Cardiac muscle cell (in vitro differentiated cells and primary cell): ENCODE measurements around the gene TAF5L. TPM values are rescaled to one million over a fixed set of nuclear protein-coding genes. Genes with fewer than 3 reads are reported as not detected.
A peak's percentile ranks its signal among the peaks of the same experiment; 100 is the strongest.

ENCODE experiments used
- DNase-seq, 2 donors: peaks; one replicate each; pipeline versions ENCODE4 v3.0.0 to v3.0.0-alpha.2; 2010 to 2017; ENCODE audit warnings: low read depth in 1 of 2, low spot score in 1 of 2
- H3K27ac ChIP-seq: fragments of 200-600 bp; sonication (generic); 2 replicates; pipeline ENCODE4 v1.5.1; 2016
- H3K27me3 ChIP-seq: fragments of 200-600 bp; sonication (generic); 2 replicates; pipeline ENCODE4 v1.6.0; 2016; ENCODE audit warnings: control low read depth
- H3K36me3 ChIP-seq: fragments of 200-600 bp; sonication (generic); 2 replicates; pipeline ENCODE4 v1.5.1; 2016; ENCODE audit warnings: control low read depth
- H3K4me1 ChIP-seq: fragments of 200-600 bp; sonication (generic); 2 replicates; pipeline ENCODE4 v1.8.1; 2017; ENCODE audit warnings: low read depth, mild to moderate bottlenecking, mixed run types
- H3K4me3 ChIP-seq: fragments of 200-600 bp; sonication (generic); 2 replicates; pipeline ENCODE4 v1.5.1; 2016; ENCODE audit warnings: mild to moderate bottlenecking
- H3K9me3 ChIP-seq: fragments of 200-600 bp; sonication (generic); 2 replicates; pipeline ENCODE4 v1.5.1; 2017; ENCODE audit warnings: low read depth, mild to moderate bottlenecking, control low read depth
- CTCF ChIP-seq: IDR thresholded peaks from 2 replicates; pipeline ENCODE4 v1.5.1; 2012; ENCODE audit warnings: low read depth, mild to moderate bottlenecking, low read length
- polyA plus RNA-seq: library from polyadenylated mRNA; unstranded; fragments of >200 nt; fragmentation: Nextera tagmentation; extraction: Ambion mirVana; gene quantifications from 2 replicates; pipeline ENCODE4 v1.2.1, GENCODE V29; 2016
- total RNA-seq: library from RNA; depleted of rRNA; stranded (reverse); fragments of >200 nt; gene quantifications from 2 replicates; pipeline ENCODE4 v1.2.3, GENCODE V29; 2016

TAF5L gene
- total and polyA plus RNA-seq, 2 experiments from 2014 or later = 2.5 to 9.6 TPM

GRCh38 chr1:229558460-229559335, 67.2 kb downstream of the TAF5L start, which contains the start of gene ABCB10:
Gene ABCB10 (minus strand): TSS chr1:229558707. CDS start chr1:229558652, 55 bp downstream.
- H3K9me3 ChIP-seq = no peaks in the 10 kb centered on the region
- peak within 1 kb of the TSS; percentile 90 for H3K4me3 ChIP-seq
- H3K27me3 ChIP-seq = no peaks in the 10 kb centered on the region
- TF ChIP-seq CTCF = peak; percentile 86
- peak; percentile 98 for DNase-seq
- no peaks in the 10 kb centered on the region for H3K36me3 ChIP-seq
- peaks cover 28% of the 10 kb centered on the region for H3K4me1 ChIP-seq
- peak within 1 kb of the TSS; percentile 92 for H3K27ac ChIP-seq

DNA sequence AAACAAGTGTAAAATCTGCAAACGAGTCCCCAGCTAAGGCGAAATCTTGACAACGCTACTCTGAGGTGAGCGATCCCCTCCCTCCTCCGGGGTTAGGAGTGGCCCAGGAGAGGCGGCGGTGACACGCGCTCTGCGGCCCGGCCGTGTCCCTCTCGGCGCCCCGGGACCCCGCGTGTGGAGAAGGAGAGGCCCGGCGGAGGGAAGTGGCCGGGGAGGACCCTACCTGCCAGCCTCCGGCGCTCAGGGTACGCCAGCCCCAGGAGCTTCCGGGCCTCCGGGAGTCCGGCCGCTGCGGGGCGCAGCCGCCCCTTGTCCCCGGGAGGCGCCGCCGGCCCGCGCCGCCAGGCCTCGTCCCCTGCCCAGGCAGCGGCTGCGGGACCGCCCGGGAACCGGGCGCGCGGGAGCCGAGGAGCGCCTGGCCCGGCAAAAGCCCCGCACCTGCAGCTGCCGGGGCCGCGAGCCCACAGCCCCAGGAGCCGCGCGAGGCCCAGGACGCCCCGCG, 68.0 kb downstream of the TAF5L start:
- H3K27ac ChIP-seq = peak overlapping the region; percentile 92
- peak; percentile 24 to 66 for DNase-seq
- H3K36me3 ChIP-seq = no peaks in the 10 kb centered on the region
- peaks cover 22% of the 10 kb centered on the region for H3K4me1 ChIP-seq
- peak overlapping the region; percentile 90 for H3K4me3 ChIP-seq
- H3K9me3 ChIP-seq = no peaks in the 10 kb centered on the region
- peak; percentile 16 for TF ChIP-seq CTCF
- no peaks in the 10 kb centered on the region for H3K27me3 ChIP-seq

DNA sequence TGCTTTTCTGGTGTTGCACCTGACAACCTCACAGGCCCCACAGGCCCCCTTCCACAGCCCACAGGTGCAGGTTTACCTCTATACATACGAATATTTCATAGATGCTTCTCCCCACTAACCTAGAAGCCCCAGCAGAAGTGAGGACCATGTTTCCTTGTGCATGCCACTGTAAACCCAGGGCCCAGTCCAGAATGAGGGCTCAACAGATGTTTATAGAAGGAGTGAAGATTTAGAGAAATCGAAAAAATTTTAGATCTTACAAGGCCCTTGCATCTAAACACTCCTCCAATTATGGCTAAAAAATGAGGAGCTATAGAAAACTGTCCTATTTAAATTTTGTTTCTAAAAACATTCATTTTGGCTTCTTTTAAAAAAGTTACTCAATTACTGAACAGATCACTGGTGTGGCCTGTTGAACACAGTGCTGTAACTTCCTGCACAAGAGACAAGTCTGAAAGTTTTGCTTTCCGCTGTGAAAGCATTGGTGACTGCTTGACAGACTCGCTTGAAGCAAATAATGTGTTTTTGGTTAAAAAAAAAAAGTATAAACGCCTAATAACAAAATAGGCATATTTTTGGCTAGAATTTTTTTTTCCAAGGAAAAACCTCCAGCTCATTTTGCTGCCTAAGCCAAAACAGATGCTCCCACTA, 68.6 kb downstream of the TAF5L start:
- peak in 1 of 2 donors; percentile 29 for DNase-seq
- H3K4me1 ChIP-seq = peaks cover 19% of the 10 kb centered on the region
- no peaks in the 10 kb centered on the region for H3K27me3 ChIP-seq
- H3K27ac ChIP-seq = peak overlapping the region; percentile 92
- no peaks in the 10 kb centered on the region for H3K9me3 ChIP-seq
- no peaks in the 10 kb centered on the region for H3K36me3 ChIP-seq
- no peak for TF ChIP-seq CTCF
- peak overlapping the region; percentile 90 for H3K4me3 ChIP-seq

- DNase-seq = peak; percentile 6 to 30
- TF ChIP-seq CTCF = no peak
- Histone ChIP-seq H3K27me3 (no peaks in the 10 kb centered on the region), H3K4me1 (peaks cover 21% of the 10 kb centered on the region), H3K9me3 (no peaks in the 10 kb centered on the region), H3K27ac (no peak overlapping the region), H3K4me3 (no peak overlapping the region), H3K36me3 (no peaks in the 10 kb centered on the region)
These were observed 70.9 kb downstream of the TAF5L start for GRCh38 chr1:229554886-229555621.

DNA sequence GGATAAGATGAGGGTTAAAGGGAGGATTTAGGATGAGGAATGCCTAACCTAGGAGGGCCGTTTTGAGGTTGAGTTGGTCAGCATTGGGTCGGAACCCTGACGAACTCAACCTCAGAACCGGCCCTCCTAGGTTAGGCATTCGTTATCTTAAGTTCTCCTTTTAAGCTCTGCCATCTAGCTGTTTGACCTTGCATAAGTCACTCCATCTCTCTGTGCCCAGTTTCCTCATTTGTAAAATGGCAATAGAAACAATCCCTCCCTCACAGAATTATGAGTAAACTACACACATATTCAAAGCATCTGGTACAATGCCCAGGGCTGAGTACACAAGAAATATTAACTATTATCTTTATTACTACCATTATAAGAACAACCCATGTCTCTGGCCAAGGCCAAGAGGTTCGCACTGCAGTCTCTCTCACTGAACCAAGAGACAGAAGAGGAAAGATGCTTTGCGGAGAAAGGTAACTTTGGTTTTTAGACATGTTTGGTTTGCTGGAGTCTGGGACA, 72.2 kb downstream of the TAF5L start:
- Histone ChIP-seq H3K4me3 (no peak overlapping the region), H3K27me3 (no peaks in the 10 kb centered on the region), H3K9me3 (no peaks in the 10 kb centered on the region), H3K4me1 (peaks cover 21% of the 10 kb centered on the region), H3K27ac (no peak overlapping the region), H3K36me3 (no peaks in the 10 kb centered on the region)
- DNase-seq = no peak
- no peak for TF ChIP-seq CTCF
